BLaER1 treated with 17β-estradiol and CSF1 and Interleukin-3, amounts not matched to agents 10 nM and 100 nM (cell line): ENCODE data around the gene RBMS1.

Experiments used
- H3K27ac ChIP-seq, 11 experiments: shearing (Covaris generic); formaldehyde crosslinking; 2 replicates each; pipeline ENCODE4 v1.8.1; 2022
- H3K27me3 ChIP-seq, 11 experiments: shearing (Covaris generic); formaldehyde crosslinking; 2 replicates each; pipeline ENCODE4 v1.8.1; 2022
- H3K36me3 ChIP-seq, 11 experiments: shearing (Covaris generic); formaldehyde crosslinking; 2 replicates each; pipeline ENCODE4 v1.8.1; 2022
- H3K4me1 ChIP-seq, 10 experiments: shearing (Covaris generic); formaldehyde crosslinking; 2 replicates each; pipeline ENCODE4 v1.8.1; 2022
- H3K4me2 ChIP-seq, 11 experiments: shearing (Covaris generic); formaldehyde crosslinking; 2 replicates each; pipeline ENCODE4 v1.8.1; 2022
- H3K4me3 ChIP-seq, 10 experiments: shearing (Covaris generic); formaldehyde crosslinking; 2 replicates each; pipeline ENCODE4 v1.8.1; 2022
- H3K9ac ChIP-seq, 11 experiments: shearing (Covaris generic); formaldehyde crosslinking; 2 replicates each; pipeline ENCODE4 v1.8.1; 2022
- H3K9me3 ChIP-seq, 11 experiments: shearing (Covaris generic); formaldehyde crosslinking; replicated peaks in 1 of 11; 2 replicates each; pipeline ENCODE4 v1.8.1; 2022
- H4K20me1 ChIP-seq, 11 experiments: shearing (Covaris generic); formaldehyde crosslinking; 2 replicates each; pipeline ENCODE4 v1.8.1; 2022
- Cebpa-rat ChIP-seq, 11 experiments: shearing (Covaris generic); IDR thresholded peaks; 2 replicates each; pipeline ENCODE4 v1.8.1; 2022

RBMS1 gene

DNA sequence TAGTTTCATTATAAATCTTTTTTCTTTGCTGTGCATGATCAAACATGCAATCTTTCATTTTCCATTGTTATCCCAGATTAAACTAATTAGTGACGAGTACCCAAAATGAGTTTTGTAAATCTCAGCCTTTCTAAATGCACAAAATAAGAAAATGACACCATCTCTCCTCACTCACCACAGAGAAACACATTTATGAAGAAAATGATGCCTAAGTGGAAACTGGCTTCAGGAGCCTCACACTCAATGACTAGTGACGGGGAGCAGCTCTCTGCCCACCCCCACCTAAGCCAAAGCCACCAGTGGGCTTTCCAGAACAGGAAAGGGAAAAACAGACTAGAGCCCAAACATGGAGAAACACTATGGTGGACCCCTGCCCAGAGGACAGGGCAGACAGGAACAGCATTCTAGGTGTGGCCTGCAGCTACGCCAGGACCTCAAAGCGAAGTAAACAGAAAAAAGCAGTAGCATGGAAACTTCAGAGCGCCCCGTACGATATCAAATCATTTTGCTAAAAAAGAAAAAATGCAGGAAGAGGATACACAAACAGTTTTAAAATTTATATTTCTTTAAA, 113.5 kb downstream of the RBMS1 start:
- H3K4me3 ChIP-seq, result 0 out of 20 replicates have a peak overlapping the region, but pooled peaks of 1 of the 10 experiments have one; percentile 10
- peaks cover 22 to 90% (median 68%) of the 10 kb centered on the region in 10 experiments for H3K4me1 ChIP-seq
- no peaks in the 10 kb centered on the region for H3K27me3 ChIP-seq
- TF ChIP-seq Cebpa-rat (IDR thresholded peaks at IDR 0.05), result no peak
- peak overlapping the region in 9 of 11 experiments; percentile 34 to 88 (median 69); a peak in 17 of 22 replicates for H3K4me2 ChIP-seq
- no peaks in the 10 kb centered on the region for H3K9me3 ChIP-seq
- peaks cover 0 to 8% (median 0%) of the 10 kb centered on the region in 11 experiments; a peak in 2 of 22 replicates for H3K36me3 ChIP-seq
- peak overlapping the region in 9 of 11 experiments; percentile 8 to 62 (median 41); a peak in 12 of 22 replicates for H3K27ac ChIP-seq
- H4K20me1 ChIP-seq, result peaks cover 0 to 21% (median 3%) of the 10 kb centered on the region in 11 experiments; a peak in 8 of 22 replicates
- peak overlapping the region in 3 of 11 experiments; percentile 10 to 19 (median 19); a peak in 2 of 22 replicates for H3K9ac ChIP-seq

DNA sequence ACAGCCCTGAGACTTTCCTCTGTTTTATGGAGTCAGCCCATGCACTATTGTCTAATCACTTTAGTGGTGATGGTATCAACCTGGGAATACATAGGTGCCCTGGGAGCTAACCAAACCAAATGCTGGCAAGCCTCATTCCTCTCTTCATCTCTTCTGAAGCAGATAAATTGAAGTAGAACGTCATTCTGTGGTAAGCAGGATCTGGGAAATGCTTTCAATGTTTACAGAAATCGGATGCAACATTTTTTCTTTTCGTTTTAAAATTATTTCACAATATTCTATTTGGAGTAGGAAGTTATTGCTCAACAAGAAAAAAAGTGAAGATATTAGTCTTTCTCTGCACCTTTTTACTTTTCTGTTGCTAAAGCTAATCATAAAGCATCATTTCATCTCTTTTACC, 114.2 kb downstream of the RBMS1 start:
- Histone ChIP-seq H3K36me3 (peaks cover 0 to 4% (median 0%) of the 10 kb centered on the region in 11 experiments; a peak in 1 of 22 replicates), H4K20me1 (peaks cover 0 to 21% (median 0%) of the 10 kb centered on the region in 11 experiments; a peak in 6 of 22 replicates), H3K27ac (peak overlapping the region in 5 of 11 experiments; percentile 23 to 62 (median 60); a peak in 8 of 22 replicates), H3K4me2 (peak overlapping the region in 8 of 11 experiments; percentile 3 to 88 (median 68); a peak in 13 of 22 replicates), H3K27me3 (no peaks in the 10 kb centered on the region), H3K9ac (peak overlapping the region in 2 of 11 experiments; percentile 21 to 53; a peak in 3 of 22 replicates), H3K9me3 (no peaks in the 10 kb centered on the region), H3K4me1 (peaks cover 22 to 90% (median 72%) of the 10 kb centered on the region in 10 experiments), H3K4me3 (peak overlapping the region in 1 of 10 experiments; percentile 10; a peak in 1 of 20 replicates)
- TF ChIP-seq Cebpa-rat (IDR thresholded peaks at IDR 0.05), result peak in 2 of 11 experiments; percentile 32 to 49; a peak in 2 of 22 replicates

DNA sequence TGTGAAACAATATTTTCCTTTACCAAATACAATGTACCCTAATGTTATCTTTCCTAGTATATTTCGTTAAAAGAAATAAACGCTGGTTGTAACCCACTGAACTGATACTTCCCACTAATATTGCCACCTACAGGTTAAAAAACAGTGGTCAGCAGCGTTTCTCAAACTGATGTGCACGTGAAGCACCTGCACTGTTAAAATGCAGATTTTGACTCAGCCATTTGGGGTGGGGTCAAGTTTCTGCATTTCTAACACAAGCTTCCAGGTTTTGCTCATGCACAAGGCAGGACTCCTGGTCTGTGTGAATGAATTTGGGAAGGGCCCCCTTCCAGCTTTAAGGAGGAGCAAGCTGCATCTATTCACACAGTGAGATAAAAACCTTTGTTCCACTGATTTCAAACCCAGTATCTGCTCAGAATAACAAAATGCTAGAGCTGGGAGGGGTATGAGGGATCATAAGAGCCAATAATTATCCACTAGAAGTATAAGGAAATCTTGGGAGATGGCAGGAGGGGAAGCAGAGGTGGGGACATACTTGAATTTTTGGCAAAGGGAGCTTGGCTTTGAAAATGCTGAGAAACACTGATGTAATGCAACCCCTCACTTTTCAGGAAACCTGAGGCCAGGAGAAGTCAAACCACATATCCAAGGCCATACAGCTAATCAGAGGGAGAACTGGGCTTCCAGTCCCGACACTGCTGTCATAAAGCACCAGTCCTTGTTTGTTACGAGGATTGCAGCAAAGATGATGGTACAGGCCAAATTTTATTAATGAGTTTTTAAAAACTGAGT, 116.2 kb downstream of the RBMS1 start:
- no peaks in the 10 kb centered on the region for H3K9me3 ChIP-seq
- H3K4me3 ChIP-seq, result no peak overlapping the region
- H4K20me1 ChIP-seq, result peaks cover 0 to 25% (median 0%) of the 10 kb centered on the region in 11 experiments; a peak in 6 of 22 replicates
- no peaks in the 10 kb centered on the region for H3K27me3 ChIP-seq
- peak overlapping the region in 10 of 11 experiments; percentile 27 to 74 (median 68); a peak in 17 of 22 replicates for H3K27ac ChIP-seq
- TF ChIP-seq Cebpa-rat (IDR thresholded peaks at IDR 0.05), result no peak
- peaks cover 22 to 100% (median 86%) of the 10 kb centered on the region in 10 experiments for H3K4me1 ChIP-seq
- peak overlapping the region in 10 of 11 experiments; percentile 22 to 88 (median 75); a peak in 16 of 22 replicates for H3K4me2 ChIP-seq
- H3K9ac ChIP-seq, result no peak overlapping the region; a peak in 1 of 22 replicates
- 0 out of 22 replicates have a peak, but pooled peaks cover 0 to 4% (median 0%) of the 10 kb centered on the region in 11 experiments for H3K36me3 ChIP-seq

DNA sequence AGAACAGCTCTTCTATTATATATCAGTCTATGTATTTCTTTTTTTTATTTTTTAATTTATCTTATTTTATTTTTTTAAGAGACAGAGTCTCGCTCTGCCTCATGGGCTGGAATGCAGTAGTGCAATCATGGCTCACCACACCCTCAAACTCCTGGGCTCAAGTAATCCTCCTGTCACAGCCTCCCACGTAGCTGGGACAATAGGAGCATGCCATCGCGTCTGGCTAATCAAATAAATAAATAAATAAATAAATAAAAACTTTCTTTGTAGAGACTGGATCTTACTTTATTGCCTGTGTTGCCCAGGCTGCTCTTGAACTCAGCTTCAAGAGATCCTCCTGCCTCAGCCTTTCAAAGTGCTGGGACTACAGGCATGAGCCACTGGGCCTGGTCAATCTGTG, 117.0 kb downstream of the RBMS1 start:
- H3K4me1 ChIP-seq, result peaks cover 22 to 100% (median 88%) of the 10 kb centered on the region in 10 experiments
- peak overlapping the region in 7 of 11 experiments; percentile 3 to 42 (median 28); a peak in 5 of 22 replicates for H3K9ac ChIP-seq
- H3K9me3 ChIP-seq, result no peaks in the 10 kb centered on the region
- peak overlapping the region; percentile 22 to 88 (median 69); a peak in 18 of 22 replicates for H3K4me2 ChIP-seq
- H4K20me1 ChIP-seq, result peaks cover 0 to 33% (median 1%) of the 10 kb centered on the region in 11 experiments; a peak in 8 of 22 replicates
- H3K27ac ChIP-seq, result peak overlapping the region; percentile 27 to 74 (median 67); a peak in 21 of 22 replicates
- no peak for TF ChIP-seq Cebpa-rat (IDR thresholded peaks at IDR 0.05)
- no peaks in the 10 kb centered on the region for H3K27me3 ChIP-seq
- no peak overlapping the region for H3K4me3 ChIP-seq
- H3K36me3 ChIP-seq, result 0 out of 22 replicates have a peak, but pooled peaks cover 0 to 4% (median 0%) of the 10 kb centered on the region in 11 experiments

DNA sequence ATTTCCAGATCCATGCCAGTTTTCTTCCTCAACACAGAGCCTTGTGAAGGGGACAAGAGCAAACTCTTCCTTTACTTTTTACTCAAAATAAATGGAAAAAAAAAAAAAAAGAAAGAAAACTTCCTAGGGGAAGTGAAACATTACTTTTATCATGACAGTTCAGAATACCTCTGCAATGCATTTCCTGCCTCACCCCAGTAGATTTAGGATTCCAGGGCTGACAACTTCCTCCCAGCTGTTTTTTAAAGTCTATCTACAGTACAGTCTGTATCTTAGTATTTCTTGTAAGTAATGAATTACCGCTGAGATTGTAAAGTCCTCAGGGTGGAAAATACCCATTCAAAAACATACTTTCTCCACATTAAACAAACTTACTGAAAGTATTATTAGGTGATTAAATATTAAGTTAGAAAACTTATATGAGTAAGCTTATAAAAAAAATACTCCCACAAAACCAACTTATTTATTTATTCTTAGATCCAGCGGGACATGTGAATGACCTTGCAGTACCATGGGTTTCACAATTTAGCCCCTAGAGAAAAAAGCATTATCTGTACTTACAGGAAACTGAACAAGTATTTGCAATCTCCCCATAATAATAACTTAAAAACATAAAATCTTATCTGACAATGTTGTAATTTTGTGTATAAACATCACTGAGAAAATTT, 117.7 kb downstream of the RBMS1 start:
- Histone ChIP-seq H3K27ac (peak overlapping the region; percentile 28 to 74 (median 63); a peak in 21 of 22 replicates), H4K20me1 (peaks cover 0 to 34% (median 3%) of the 10 kb centered on the region in 11 experiments; a peak in 8 of 22 replicates), H3K9ac (peak overlapping the region in 4 of 11 experiments; percentile 1 to 47 (median 28); a peak in 3 of 22 replicates), H3K4me3 (peak overlapping the region in 1 of 10 experiments; percentile 13; a peak in 3 of 20 replicates), H3K9me3 (no peaks in the 10 kb centered on the region), H3K4me1 (peaks cover 22 to 100% (median 87%) of the 10 kb centered on the region in 10 experiments), H3K36me3 (0 out of 22 replicates have a peak, but pooled peaks cover 0 to 4% (median 0%) of the 10 kb centered on the region in 11 experiments), H3K27me3 (no peaks in the 10 kb centered on the region), H3K4me2 (peak overlapping the region; percentile 50 to 88 (median 75))
- TF ChIP-seq Cebpa-rat (IDR thresholded peaks at IDR 0.05), result no peak

DNA sequence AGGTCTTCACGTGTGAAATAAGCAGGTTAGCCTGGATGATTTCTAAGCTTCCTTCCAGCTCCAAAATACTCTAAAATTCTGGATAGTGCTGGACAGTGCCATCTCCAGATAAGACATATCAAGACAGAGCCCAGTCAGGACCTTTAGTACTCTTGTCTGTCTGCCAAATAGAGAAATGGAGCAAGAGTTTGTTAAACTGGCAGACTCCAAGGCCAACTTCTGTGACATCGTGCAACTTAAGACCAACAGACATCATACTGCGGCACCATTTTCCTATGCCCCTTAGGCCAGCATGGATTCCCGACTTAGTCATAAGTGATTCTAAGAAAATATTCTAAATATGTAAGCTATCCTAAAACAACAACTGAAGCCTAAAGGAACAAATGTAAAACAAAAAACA, 118.6 kb downstream of the RBMS1 start:
- no peaks in the 10 kb centered on the region for H3K9me3 ChIP-seq
- no peak for TF ChIP-seq Cebpa-rat (IDR thresholded peaks at IDR 0.05)
- H3K4me3 ChIP-seq, result no peak overlapping the region
- peak overlapping the region in 10 of 11 experiments; percentile 12 to 74 (median 66); a peak in 18 of 22 replicates for H3K27ac ChIP-seq
- H4K20me1 ChIP-seq, result peaks cover 0 to 31% (median 1%) of the 10 kb centered on the region in 11 experiments; a peak in 8 of 22 replicates
- H3K4me1 ChIP-seq, result peaks cover 22 to 100% (median 78%) of the 10 kb centered on the region in 10 experiments
- no peak overlapping the region for H3K9ac ChIP-seq
- 0 out of 22 replicates have a peak, but pooled peaks cover 0 to 4% (median 0%) of the 10 kb centered on the region in 11 experiments for H3K36me3 ChIP-seq
- no peaks in the 10 kb centered on the region for H3K27me3 ChIP-seq
- H3K4me2 ChIP-seq, result peak overlapping the region in 9 of 11 experiments; percentile 56 to 88 (median 81); a peak in 15 of 22 replicates

DNA sequence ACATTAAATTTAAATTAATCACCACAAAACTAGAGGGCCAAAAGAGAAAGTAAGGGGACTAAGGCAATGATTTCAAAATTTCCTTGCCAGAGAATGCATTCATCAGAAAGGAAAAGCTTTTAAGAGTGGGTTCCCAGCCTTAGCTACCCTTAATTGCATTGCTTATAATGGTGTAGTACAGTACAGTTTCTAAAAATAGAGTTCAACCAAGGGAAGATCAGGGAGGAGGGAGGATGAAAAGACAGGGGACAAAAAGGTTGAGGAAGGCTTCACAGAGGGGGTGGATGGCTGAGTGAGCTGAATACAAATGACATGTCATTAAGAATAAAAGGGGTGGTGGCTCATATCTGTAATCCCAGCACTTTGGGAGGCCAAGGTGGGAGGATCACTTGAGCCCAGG, 119.9 kb downstream of the RBMS1 start:
- peak overlapping the region in 8 of 11 experiments; percentile 29 to 88 (median 60); a peak in 15 of 22 replicates for H3K4me2 ChIP-seq
- H3K9me3 ChIP-seq, result no peaks in the 10 kb centered on the region
- 0 out of 22 replicates have a peak, but pooled peaks cover 0 to 4% (median 0%) of the 10 kb centered on the region in 11 experiments for H3K36me3 ChIP-seq
- H3K27ac ChIP-seq, result peak overlapping the region in 7 of 11 experiments; percentile 3 to 46 (median 20); a peak in 8 of 22 replicates
- no peak overlapping the region for H3K9ac ChIP-seq
- H4K20me1 ChIP-seq, result peaks cover 0 to 45% (median 6%) of the 10 kb centered on the region in 11 experiments; a peak in 9 of 22 replicates
- H3K4me1 ChIP-seq, result peaks cover 34 to 100% (median 75%) of the 10 kb centered on the region in 10 experiments
- no peak overlapping the region for H3K4me3 ChIP-seq
- H3K27me3 ChIP-seq, result no peaks in the 10 kb centered on the region
- TF ChIP-seq Cebpa-rat (IDR thresholded peaks at IDR 0.05), result no peak
